NCI-H2227 (cell line): Measurements from ENCODE around the gene ELF4.

Experiments used
- DNase-seq: peaks from one replicate; lab custom pipeline; 2025; ENCODE audit not compliant: unreplicated experiment; lab: John Stamatoyannopoulos, UW

The ELF4 gene

DNA sequence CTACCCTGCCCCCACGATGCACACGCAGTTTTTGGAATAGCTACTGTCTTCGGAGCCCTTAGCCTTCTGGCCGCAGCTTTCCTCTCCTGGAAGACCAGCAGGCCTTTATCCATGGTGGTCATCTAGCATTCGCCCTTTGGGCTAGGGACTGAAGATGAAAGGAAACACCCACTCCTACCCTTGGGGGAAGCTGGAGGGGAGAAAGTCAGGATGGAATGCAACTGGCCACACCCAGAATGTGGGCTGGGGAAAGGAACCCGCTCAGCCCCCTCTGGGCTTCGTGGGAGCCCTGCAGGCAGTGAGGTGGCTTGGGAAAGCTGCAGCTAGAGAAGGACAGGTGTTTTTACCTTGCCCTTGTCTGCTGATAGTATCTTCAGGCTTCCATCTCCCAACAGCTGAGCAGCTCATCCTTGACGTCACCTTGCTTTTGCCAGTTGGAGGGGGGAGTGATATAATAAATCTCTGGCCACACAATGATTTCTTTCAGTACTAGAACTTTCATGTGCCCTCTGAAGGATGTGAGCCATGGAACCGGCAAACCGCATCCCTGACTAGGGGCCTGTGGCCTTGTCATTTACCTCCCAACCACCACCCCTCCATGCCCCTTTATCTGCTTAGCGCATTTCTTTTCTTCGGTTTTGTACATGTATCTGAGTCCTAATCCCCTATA, 59.0 kb downstream of the ELF4 start:
- DNase-seq, result no peak

GRCh38 chrX:130049821-130050220, 60.5 kb downstream of the ELF4 start:
- DNase-seq, result no peak

DNA sequence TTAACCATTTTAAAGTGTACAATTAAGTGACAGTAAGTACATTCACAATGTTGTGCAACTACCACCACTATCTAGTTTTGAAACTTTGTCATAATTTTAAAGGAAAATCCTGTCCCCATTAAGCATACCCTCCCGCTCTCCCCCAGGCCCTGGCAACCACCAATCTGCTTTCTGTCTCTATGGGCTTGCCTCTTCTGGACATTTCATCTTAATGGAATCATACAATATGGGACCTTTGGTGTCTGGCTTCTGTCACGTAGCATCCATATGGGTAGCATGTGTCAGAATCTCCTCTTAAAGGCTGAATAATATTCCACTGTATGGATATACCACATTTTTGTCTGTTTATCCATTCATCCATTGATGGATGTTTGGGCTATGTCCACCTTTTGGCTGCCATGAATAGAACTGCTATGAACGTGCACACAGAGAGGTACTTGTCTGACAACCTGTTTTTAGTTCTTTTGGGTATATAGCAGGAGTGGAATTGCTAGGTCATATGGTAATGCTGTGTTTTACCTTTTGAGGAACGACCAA, 61.5 kb downstream of the ELF4 start:
- no peak for DNase-seq

DNA sequence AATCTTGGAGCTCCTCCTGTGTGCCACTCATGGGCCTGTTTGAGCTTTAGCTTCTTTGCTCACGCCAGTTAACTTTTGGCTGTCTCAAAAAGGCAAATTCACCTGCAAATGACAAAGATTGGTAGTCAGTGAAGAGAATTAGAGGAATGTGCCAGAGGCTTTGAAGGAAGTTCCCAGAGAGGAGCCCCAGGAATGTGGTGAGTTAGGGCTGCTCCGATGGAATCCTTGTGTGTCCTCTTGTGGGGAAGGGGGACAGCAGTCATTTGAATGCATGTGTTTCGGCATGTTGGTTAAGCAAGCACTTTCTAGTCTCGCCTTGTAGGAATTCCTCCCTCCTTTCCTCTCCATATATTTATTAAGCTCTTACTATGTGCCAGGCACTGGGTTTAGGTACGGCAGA, 62.9 kb downstream of the ELF4 start:
- no peak for DNase-seq

DNA sequence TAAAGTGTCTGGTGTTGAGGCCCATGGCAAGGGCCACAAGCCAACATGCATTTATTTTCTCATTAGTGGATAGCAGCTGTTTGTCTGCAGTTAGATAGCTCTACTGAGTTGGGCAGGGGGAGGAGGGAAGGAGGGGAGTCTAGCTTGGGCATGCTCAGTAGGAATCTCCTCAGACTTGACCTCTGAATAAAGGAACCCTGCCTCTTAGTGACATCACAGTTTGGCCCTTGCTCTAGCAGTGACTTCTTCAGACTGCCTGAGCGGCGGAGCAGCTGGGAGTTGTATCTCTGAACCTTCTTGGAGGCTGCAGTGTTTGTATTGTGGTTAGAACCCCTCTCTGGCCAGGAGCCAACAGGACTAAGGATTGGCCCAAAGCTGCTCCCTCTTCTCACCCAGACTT, 70.5 kb downstream of the ELF4 start:
- no peak for DNase-seq

DNA sequence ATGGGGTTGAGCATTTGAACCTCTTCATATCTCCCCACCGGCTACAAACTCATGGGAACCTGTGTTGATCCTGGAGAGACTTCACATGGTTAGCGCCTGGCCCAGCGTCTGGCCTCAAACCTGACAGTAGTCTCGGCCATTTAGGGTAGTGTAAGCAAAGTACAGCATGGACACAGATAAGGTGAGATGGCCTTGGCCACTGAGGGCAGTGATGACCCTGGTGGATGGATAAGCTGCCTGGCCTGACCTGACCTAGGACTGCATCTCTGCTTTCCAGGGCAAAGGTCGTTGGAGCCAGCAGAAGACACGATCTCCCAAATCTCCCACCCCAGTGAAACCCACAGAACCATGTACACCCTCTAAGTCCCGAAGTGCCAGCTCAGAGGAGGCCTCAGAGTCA, 76.1 kb downstream of the ELF4 start:
- DNase-seq, result no peak

GRCh38 chrX:130032552-130032951, 77.7 kb downstream of the ELF4 start:
- DNase-seq, result no peak

DNA sequence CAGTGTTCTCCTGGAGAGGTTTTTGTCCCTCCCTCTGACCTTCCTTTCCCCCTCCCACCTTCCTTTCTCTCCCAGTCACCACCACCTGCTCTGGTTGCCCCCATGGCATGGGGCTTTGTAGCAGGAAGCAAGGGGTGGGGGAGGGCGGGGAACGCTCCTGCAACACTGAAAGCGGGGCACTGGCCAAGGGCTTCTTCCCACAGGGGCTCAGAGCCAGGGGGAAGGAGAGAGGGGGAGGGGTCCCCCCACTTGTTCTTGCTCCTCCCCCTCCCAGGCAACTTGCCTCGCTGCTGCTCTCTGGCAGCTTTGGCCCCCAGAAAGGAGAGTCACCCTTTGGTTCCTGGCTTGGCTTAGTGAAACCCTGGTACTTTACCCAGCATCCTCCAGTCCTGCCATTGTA, 79.5 kb downstream of the ELF4 start:
- no peak for DNase-seq

- DNase-seq, result peak; percentile 43
Measured at GRCh38 chrX:130028196-130028595, 82.1 kb downstream of the ELF4 start.

DNA sequence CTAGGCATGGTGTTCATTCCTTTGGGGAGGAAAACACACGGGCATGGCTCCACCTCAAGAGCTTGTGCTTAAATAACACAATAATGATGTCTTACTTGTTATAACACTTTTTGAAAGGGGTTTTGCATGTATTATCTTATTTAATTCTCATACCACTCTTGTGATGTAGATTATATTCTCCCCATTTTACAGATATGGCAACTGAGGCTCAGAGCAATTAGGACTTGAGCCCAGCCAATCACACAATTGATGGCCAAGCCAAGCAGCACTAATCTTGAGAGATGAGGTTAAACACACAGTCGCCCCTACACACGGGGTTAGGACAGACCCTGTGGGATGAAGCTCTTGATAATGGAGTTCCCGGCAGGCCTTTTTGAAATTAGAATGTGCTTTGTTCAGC, 82.7 kb downstream of the ELF4 start:
- no peak for DNase-seq

DNA sequence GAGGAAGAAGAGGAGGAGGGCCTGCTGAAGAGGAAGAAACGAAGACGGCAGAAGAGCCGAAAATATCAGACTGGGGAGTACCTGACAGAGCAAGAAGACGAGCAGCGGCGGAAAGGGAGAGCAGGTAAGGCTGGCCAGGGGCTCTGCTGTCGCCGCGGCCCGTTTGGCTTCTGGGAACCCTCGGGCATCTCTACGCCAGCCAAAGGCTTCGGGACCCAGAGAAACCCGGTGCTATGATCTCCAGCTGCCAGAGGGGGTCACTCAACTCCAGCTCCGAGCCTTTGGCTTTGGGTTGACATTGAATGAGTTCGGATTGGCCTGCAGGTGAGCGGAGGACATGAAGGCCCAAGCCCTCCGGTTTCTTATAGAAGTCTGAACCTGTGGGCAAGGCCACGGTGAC, 85.0 kb downstream of the ELF4 start:
- peak; percentile 5 for DNase-seq

GRCh38 chrX:130024127-130024526, 86.2 kb downstream of the ELF4 start:
- DNase-seq, result peak; percentile 26

DNA sequence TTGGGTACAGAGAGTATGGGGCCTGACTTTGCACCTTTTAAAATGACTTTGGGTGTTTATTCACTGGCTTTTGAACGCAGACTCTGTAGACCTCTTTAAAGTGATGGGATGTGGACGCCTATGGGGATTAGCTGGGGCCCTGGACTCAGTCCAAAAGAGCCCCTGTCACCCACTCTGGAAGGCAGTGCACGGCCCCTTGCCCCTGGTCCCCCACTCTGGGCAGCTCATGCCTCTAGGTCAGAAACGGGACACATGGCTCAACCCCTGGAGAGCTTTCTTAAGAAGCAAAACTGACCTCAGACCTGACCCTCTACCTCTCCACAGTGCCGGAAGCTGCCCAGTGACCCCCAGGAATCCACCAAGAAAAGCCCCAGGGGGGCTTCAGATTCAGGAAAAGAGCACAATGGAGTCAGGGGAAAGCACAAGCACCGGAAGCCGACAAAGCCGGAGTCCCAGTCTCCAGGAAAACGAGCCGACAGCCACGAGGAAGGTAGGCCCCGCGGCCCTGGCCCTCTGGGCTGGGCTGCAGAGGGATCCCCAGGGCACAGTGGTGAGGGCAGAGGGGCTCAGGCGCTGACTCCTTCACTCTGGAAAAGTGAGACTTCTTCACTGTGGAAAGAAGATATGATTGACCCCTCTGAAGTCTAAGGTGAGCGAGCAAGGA, 89.5 kb downstream of the ELF4 start:
- DNase-seq, result no peak

GRCh38 chrX:130018143-130018542, 92.2 kb downstream of the ELF4 start:
- DNase-seq, result no peak

DNA sequence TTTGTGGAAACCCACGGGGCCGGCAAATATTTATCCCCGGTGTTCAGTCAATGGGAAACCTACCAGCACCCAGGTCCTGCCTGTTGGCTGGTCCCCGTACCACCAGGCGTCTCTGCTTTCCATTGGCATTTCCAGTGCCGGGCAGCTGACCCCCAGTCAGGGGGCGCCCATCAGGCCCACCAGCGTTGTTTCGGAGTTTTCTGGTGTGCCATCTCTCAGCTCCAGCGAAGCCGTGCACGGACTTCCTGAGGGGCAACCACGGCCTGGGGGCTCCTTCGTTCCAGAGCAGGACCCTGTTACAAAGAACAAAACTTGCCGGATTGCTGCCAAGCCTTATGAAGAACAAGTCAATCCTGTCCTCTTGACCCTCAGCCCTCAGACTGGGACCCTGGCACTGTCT, 95.1 kb downstream of the ELF4 start:
- no peak for DNase-seq
